GM18867 (cell line): ENCODE data around the gene TGFBR3.

Source experiments
- ATAC-seq: cut with Tn5 transposase; IDR thresholded peaks from one replicate; pipeline ENCODE4 v1.9.1; 2021; ENCODE audit warnings: mild to moderate bottlenecking, moderate library complexity; ENCODE audit not compliant: unreplicated experiment

The TGFBR3 gene

GRCh38 chr1:91718368-91718767 lies 167.6 kb downstream of the TGFBR3 start:
- no peak for ATAC-seq

GRCh38 chr1:91717839-91718238 lies 168.1 kb downstream of the TGFBR3 start:
- no peak for ATAC-seq

- ATAC-seq: no peak
Observed at GRCh38 chr1:91716339-91716738, 169.6 kb downstream of the TGFBR3 start.

GRCh38 chr1:91715416-91716000 lies 170.4 kb downstream of the TGFBR3 start:
- no peak for ATAC-seq

- no peak for ATAC-seq
Observed at GRCh38 chr1:91714867-91715381, 171.0 kb downstream of the TGFBR3 start.

- ATAC-seq: peak; percentile 73
Observed at GRCh38 chr1:91712981-91713841, 172.7 kb downstream of the TGFBR3 start.

GRCh38 chr1:91712393-91712792 lies 173.6 kb downstream of the TGFBR3 start:
- no peak for ATAC-seq

GRCh38 chr1:91711504-91712247 lies 174.3 kb downstream of the TGFBR3 start:
- ATAC-seq: no peak

- ATAC-seq: no peak
Observed at GRCh38 chr1:91710261-91710660, 175.7 kb downstream of the TGFBR3 start.

- ATAC-seq: no peak
Observed at GRCh38 chr1:91708691-91709090, 177.3 kb downstream of the TGFBR3 start.

GRCh38 chr1:91707890-91708218 lies 178.1 kb downstream of the TGFBR3 start:
- ATAC-seq: no peak

- ATAC-seq: no peak
Observed at GRCh38 chr1:91707114-91707889, 178.6 kb downstream of the TGFBR3 start.

- no peak for ATAC-seq
Observed at GRCh38 chr1:91706140-91706957, 179.6 kb downstream of the TGFBR3 start.

GRCh38 chr1:91704746-91705145 lies 181.2 kb downstream of the TGFBR3 start:
- ATAC-seq: no peak

GRCh38 chr1:91703095-91703494 lies 182.9 kb downstream of the TGFBR3 start:
- no peak for ATAC-seq

GRCh38 chr1:91701472-91701869 lies 184.5 kb downstream of the TGFBR3 start:
- ATAC-seq: no peak

GRCh38 chr1:91700771-91701471 lies 185.0 kb downstream of the TGFBR3 start:
- no peak for ATAC-seq

- ATAC-seq: no peak
Observed at GRCh38 chr1:91700332-91700731, 185.6 kb downstream of the TGFBR3 start.

- ATAC-seq: no peak
Observed at GRCh38 chr1:91699339-91699974, 186.5 kb downstream of the TGFBR3 start.
